H9 (cell line): ENCODE data around the gene UVRAG. TPM values are rescaled to one million over a fixed set of nuclear protein-coding genes. Genes with fewer than 3 reads are reported as not detected.

Source experiments
- DNase-seq: peaks from one replicate; pipeline ENCODE4 v3.0.0-alpha.2; 2017
- H2AFZ ChIP-seq: one replicate; pipeline ENCODE4 v1.6.1; 2013; ENCODE audit warnings: mild to moderate bottlenecking, low read length, control low read depth, moderate library complexity
- H2AK5ac ChIP-seq: 2 replicates; pipeline ENCODE4 v1.6.1; 2013; ENCODE audit warnings: low read length, control low read depth, mixed read lengths; ENCODE audit not compliant: insufficient read length
- H2BK120ac ChIP-seq: one replicate; pipeline ENCODE4 v1.6.1; 2013; ENCODE audit warnings: low read depth, mild to moderate bottlenecking, low read length, control low read depth, inconsistent platforms; ENCODE audit not compliant: poor library complexity, severe bottlenecking
- H2BK12ac ChIP-seq: 2 replicates; pipeline ENCODE4 v1.6.1; 2013; ENCODE audit warnings: low read length, control low read depth, mixed read lengths, low read depth; ENCODE audit not compliant: insufficient read length
- H2BK15ac ChIP-seq: 2 replicates; pipeline ENCODE4 v1.6.1; 2013; ENCODE audit warnings: low read depth, low read length, control low read depth
- H2BK20ac ChIP-seq: one replicate; pipeline ENCODE4 v1.6.1; 2013; ENCODE audit warnings: low read depth, mild to moderate bottlenecking, low read length, control low read depth, inconsistent platforms; ENCODE audit not compliant: poor library complexity, severe bottlenecking
- H2BK5ac ChIP-seq: 2 replicates; pipeline ENCODE4 v1.6.1; 2013; ENCODE audit warnings: low read length, control low read depth, mixed read lengths; ENCODE audit not compliant: insufficient read length
- H3K14ac ChIP-seq: 2 replicates; pipeline ENCODE4 v1.6.1; 2013; ENCODE audit warnings: low read length, control low read depth; ENCODE audit not compliant: insufficient read depth
- H3K18ac ChIP-seq: 2 replicates; pipeline ENCODE4 v1.6.1; 2013; ENCODE audit warnings: low read depth, mild to moderate bottlenecking, mixed read lengths, low read length, control low read depth; ENCODE audit not compliant: insufficient read length
- H3K23ac ChIP-seq: 2 replicates; pipeline ENCODE4 v1.6.1; 2013; ENCODE audit warnings: low read length, control low read depth, mixed read lengths, low read depth; ENCODE audit not compliant: insufficient read length
- H3K23me2 ChIP-seq: 2 replicates; pipeline ENCODE4 v1.6.1; 2013; ENCODE audit warnings: low read depth, mild to moderate bottlenecking, mixed read lengths, low read length, control low read depth; ENCODE audit not compliant: insufficient read length, poor library complexity, severe bottlenecking
- H3K27ac ChIP-seq: 2 replicates; pipeline ENCODE4 v1.5.1; 2013; ENCODE audit warnings: low read length, control low read depth, mixed read lengths, low read depth; ENCODE audit not compliant: insufficient read length
- H3K27me3 ChIP-seq: 2 replicates; pipeline ENCODE4 v1.6.1; 2013; ENCODE audit warnings: low read length, control low read depth, inconsistent platforms; ENCODE audit not compliant: insufficient read depth
- H3K4ac ChIP-seq: 2 replicates; pipeline ENCODE4 v1.6.1; 2013; ENCODE audit warnings: low read depth, mild to moderate bottlenecking, control low read depth, inconsistent platforms, low read length, moderate library complexity
- H3K4me1 ChIP-seq: 2 replicates; pipeline ENCODE4 v1.6.1; 2013; ENCODE audit warnings: low read length, control low read depth, inconsistent platforms; ENCODE audit not compliant: insufficient read depth
- H3K4me2 ChIP-seq: 2 replicates; pipeline ENCODE4 v1.6.1; 2013; ENCODE audit warnings: low read length, control low read depth, mixed read lengths; ENCODE audit not compliant: insufficient read length, insufficient read depth
- H3K56ac ChIP-seq: 2 replicates; pipeline ENCODE4 v1.6.1; 2013; ENCODE audit warnings: low read depth, mild to moderate bottlenecking, mixed read lengths, low read length, control low read depth; ENCODE audit not compliant: insufficient read length
- H3K79me1 ChIP-seq: 2 replicates; pipeline ENCODE4 v1.6.1; 2013; ENCODE audit warnings: low read depth, mild to moderate bottlenecking, moderate library complexity, low read length, control low read depth, inconsistent platforms; ENCODE audit not compliant: insufficient read depth, poor library complexity, severe bottlenecking
- H3K79me2 ChIP-seq: 2 replicates; pipeline ENCODE4 v1.6.1; 2013; ENCODE audit warnings: low read length, control low read depth, inconsistent platforms; ENCODE audit not compliant: insufficient read depth
- H3K9ac ChIP-seq: 2 replicates; pipeline ENCODE4 v1.6.1; 2013; ENCODE audit warnings: low read length, control low read depth, mixed read lengths; ENCODE audit not compliant: insufficient read length; ENCODE audit errors: extremely low read depth
- H3K9me3 ChIP-seq: one replicate; pipeline ENCODE4 v1.6.1; 2013; ENCODE audit warnings: low read depth, low read length, inconsistent platforms; ENCODE audit not compliant: control insufficient read depth
- H3T11ph ChIP-seq: one replicate; pipeline ENCODE4 v1.6.1; 2013; ENCODE audit warnings: mild to moderate bottlenecking, low read length, control low read depth, inconsistent platforms
- H4K20me1 ChIP-seq: one replicate; pipeline ENCODE4 v1.6.1; 2013; ENCODE audit not compliant: control insufficient read depth, insufficient read length, insufficient read depth
- H4K5ac ChIP-seq: 2 replicates; pipeline ENCODE4 v1.6.1; 2013; ENCODE audit warnings: low read depth, mild to moderate bottlenecking, mixed read lengths, low read length, control low read depth; ENCODE audit not compliant: insufficient read length
- H4K8ac ChIP-seq: replicated peaks from 2 replicates; pipeline ENCODE4 v1.6.1; 2013; ENCODE audit warnings: low read length, control low read depth, mixed read lengths, low read depth; ENCODE audit not compliant: insufficient read length
- H4K91ac ChIP-seq: 2 replicates; pipeline ENCODE4 v1.6.1; 2013; ENCODE audit warnings: low read depth, mild to moderate bottlenecking, moderate library complexity, mixed read lengths, low read length, control low read depth; ENCODE audit not compliant: insufficient read length
- H3K27ac Mint-ChIP-seq, 3 experiments: 2 replicates in 2 of 3; 3 replicates in 1 of 3; pipeline ENCODE4 v1.8.0; 2020 to 2021; ENCODE audit warnings: mixed read lengths in 3 of 3, mild to moderate bottlenecking in 1 of 3, moderate library complexity in 1 of 3
- H3K27me3 Mint-ChIP-seq: 2 replicates; pipeline ENCODE4 v1.8.0; 2021; ENCODE audit warnings: low read depth, mild to moderate bottlenecking, moderate library complexity, mixed read lengths
- H3K36me3 Mint-ChIP-seq, 3 experiments: 2 replicates in 2 of 3; 3 replicates in 1 of 3; pipeline ENCODE4 v1.8.0; 2020 to 2021; ENCODE audit warnings: low read depth in 3 of 3, mixed read lengths in 3 of 3; ENCODE audit not compliant: insufficient read depth in 1 of 3
- H3K4me1 Mint-ChIP-seq, 2 experiments: 2 replicates each; pipeline ENCODE4 v1.8.0; 2020; ENCODE audit warnings: mixed read lengths in 2 of 2
- H3K4me3 Mint-ChIP-seq, 2 experiments: 2 replicates in 1 of 2; 3 replicates in 1 of 2; pipeline ENCODE4 v1.8.0; 2020 to 2021; ENCODE audit warnings: mild to moderate bottlenecking in 2 of 2, mixed read lengths in 2 of 2, moderate library complexity in 1 of 2
- H3K9me3 Mint-ChIP-seq, 2 experiments: 2 replicates in 1 of 2; 3 replicates in 1 of 2; pipeline ENCODE4 v1.8.0; 2020; ENCODE audit warnings: mild to moderate bottlenecking in 2 of 2, mixed read lengths in 2 of 2, moderate library complexity in 1 of 2
- CTCF ChIP-seq: fragments of 200-600 bp; sonication (generic); conservative IDR thresholded peaks from 3 replicates; pipeline ENCODE4 v1.8.0; 2021; ENCODE audit warnings: antibody characterized with exemption, mild to moderate bottlenecking
- WGBS: extraction: QIAGEN DNeasy Blood & Tissue Kit; methylation state at CpG from one replicate; pipeline ENCODE4 v1.1.7; 2013; ENCODE audit warnings: missing lambda C conversion rate, low lambda C conversion rate, mixed read lengths; ENCODE audit not compliant: insufficient read length; ENCODE audit errors: extremely low coverage; 5-methylcytosine and 5-hydroxymethylcytosine counted together
- total RNA-seq: library from RNA; stranded (reverse); gene quantifications from 2 replicates; pipeline ENCODE4 v1.2.1, GENCODE V29; 2021

Gene UVRAG
- total RNA-seq, 1 experiment from 2014 or later, result 18.5 TPM

DNA sequence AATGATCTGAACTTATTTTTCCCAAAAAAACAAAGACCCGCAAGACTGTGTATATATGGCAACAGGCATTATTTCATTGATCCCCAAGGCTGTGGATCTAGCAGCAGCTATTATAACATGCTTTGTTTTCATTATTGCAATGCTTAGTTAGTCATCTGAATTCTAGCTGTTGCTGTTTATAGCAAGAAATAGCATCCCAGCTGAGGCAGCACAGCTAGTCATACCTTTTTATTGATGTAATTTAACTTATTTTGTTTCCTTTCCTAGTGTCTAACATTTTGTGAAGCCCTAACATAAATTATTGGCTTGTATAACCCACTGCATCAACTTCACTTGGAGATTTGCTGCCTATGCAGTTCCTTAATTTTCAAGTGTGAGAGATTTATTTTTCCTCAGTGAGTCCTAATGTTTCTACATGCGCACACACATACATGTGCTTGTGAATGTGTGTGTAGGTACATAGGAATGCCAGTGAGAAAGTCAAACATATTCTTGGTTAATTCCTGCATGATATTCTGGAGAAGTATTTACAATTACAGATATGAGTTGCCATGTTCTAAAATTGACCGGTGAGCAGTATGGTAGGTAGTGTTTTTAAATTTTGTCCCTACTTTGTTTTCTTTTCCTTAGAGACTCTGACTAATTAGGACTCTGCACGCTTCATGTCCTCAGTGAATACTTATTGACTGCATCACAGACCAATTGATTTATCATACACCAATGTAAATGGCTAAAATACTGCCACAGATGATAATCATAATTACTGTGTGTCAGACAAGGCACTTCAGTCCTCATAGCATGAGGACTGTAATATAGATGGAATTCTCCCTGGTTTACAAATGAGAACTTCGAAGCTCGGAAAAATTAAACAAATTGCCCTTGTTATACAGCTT, 272.0 kb downstream of the UVRAG start:
- Mint-ChIP-seq H3K27ac (no peak overlapping the region), H3K9me3 (peaks cover 3% of the 10 kb centered on the region in 2 experiments; a peak in 2 of 5 replicates), H3K27me3 (no peaks in the 10 kb centered on the region), H3K4me3 (no peak overlapping the region), H3K36me3 (peaks cover 8 to 23% (median 18%) of the 10 kb centered on the region in 3 experiments; a peak in 6 of 7 replicates), H3K4me1 (peaks cover 18 to 22% of the 10 kb centered on the region in 2 experiments)
- no peak overlapping the region for H2BK12ac ChIP-seq
- H2AK5ac ChIP-seq, result no peak overlapping the region
- H2BK15ac ChIP-seq, result no peak overlapping the region
- H3K4me2 ChIP-seq, result no peak overlapping the region
- H3K27ac ChIP-seq, result no peak overlapping the region
- H2BK5ac ChIP-seq, result no peak overlapping the region
- H4K91ac ChIP-seq, result no peak overlapping the region
- no peak overlapping the region for H3T11ph ChIP-seq
- no peaks in the 10 kb centered on the region for H3K79me2 ChIP-seq
- no peaks in the 10 kb centered on the region for H3K9me3 ChIP-seq
- no peak overlapping the region for H3K4ac ChIP-seq
- no peak overlapping the region for H2AFZ ChIP-seq
- no peaks in the 10 kb centered on the region for H4K20me1 ChIP-seq
- H3K56ac ChIP-seq, result no peak overlapping the region
- H3K23me2 ChIP-seq, result no peaks in the 10 kb centered on the region
- H4K8ac ChIP-seq, result no peak overlapping the region
- no peaks in the 10 kb centered on the region for H3K27me3 ChIP-seq
- no peak overlapping the region for H3K23ac ChIP-seq
- no peaks in the 10 kb centered on the region for H3K79me1 ChIP-seq
- WGBS, result no CpG with 5 or more reads among the region's 6 CpGs
- no peak overlapping the region for H4K5ac ChIP-seq
- no peak overlapping the region for H3K14ac ChIP-seq
- H2BK20ac ChIP-seq, result no peak overlapping the region
- no peak overlapping the region for H3K9ac ChIP-seq
- DNase-seq, result no peak
- no peak for TF ChIP-seq CTCF
- H3K18ac ChIP-seq, result no peak overlapping the region
- no peaks in the 10 kb centered on the region; the same call in 1 of the 2 replicates for H3K4me1 ChIP-seq
- H2BK120ac ChIP-seq, result no peak overlapping the region
